GM23338 (cell line): Measurements from ENCODE around the gene GPANK1. TPM values are rescaled to one million over a fixed set of nuclear protein-coding genes. Genes with fewer than 3 reads are reported as not detected.
A peak's percentile ranks its signal among the peaks of the same experiment; 100 is the strongest.

Experiments
- ATAC-seq: fragments of 200-7000 bp; cut with Tn5 transposase; 3 replicates; pipeline ENCODE4 v1.9.1; 2020
- DNase-seq: peaks from one replicate; pipeline ENCODE4 v3.0.0-alpha.2; 2015; ENCODE audit warnings: low spot score
- H2AFZ ChIP-seq: fragments of 200-600 bp; sonication (generic); 2 replicates; pipeline ENCODE4 v1.8.0; 2016; ENCODE audit warnings: antibody characterized with exemption, mild to moderate bottlenecking, moderate library complexity
- H3F3A ChIP-seq: fragments of 200-600 bp; sonication (generic); replicated peaks from 2 replicates; pipeline ENCODE4 v1.8.0; 2017; ENCODE audit warnings: antibody characterized with exemption, mixed run types, low read depth
- H3K27ac ChIP-seq: fragments of 200-600 bp; sonication (generic); 2 replicates; pipeline ENCODE4 v1.6.1; 2016; ENCODE audit warnings: low read depth
- H3K27me3 ChIP-seq: fragments of 200-600 bp; sonication (generic); 2 replicates; pipeline ENCODE4 v1.8.0; 2016; ENCODE audit warnings: mild to moderate bottlenecking, mixed run types, moderate library complexity; ENCODE audit not compliant: insufficient read depth
- H3K36me3 ChIP-seq: fragments of 200-600 bp; sonication (generic); 2 replicates; pipeline ENCODE4 v1.8.0; 2016; ENCODE audit warnings: mild to moderate bottlenecking; ENCODE audit not compliant: insufficient read depth
- H3K4me1 ChIP-seq: fragments of 200-600 bp; sonication (generic); 2 replicates; pipeline ENCODE4 v1.8.0; 2016; ENCODE audit warnings: mild to moderate bottlenecking, moderate library complexity; ENCODE audit not compliant: insufficient read depth
- H3K4me2 ChIP-seq: fragments of 200-600 bp; sonication (generic); 2 replicates; pipeline ENCODE4 v1.7.1; 2017; ENCODE audit warnings: mixed run types
- H3K4me3 ChIP-seq: fragments of 200-600 bp; sonication (generic); 2 replicates; pipeline ENCODE4 v1.6.1; 2016; ENCODE audit warnings: mixed run types
- H3K79me2 ChIP-seq: fragments of 200-600 bp; sonication (generic); replicated peaks from 2 replicates; pipeline ENCODE4 v1.8.0; 2017; ENCODE audit warnings: mild to moderate bottlenecking; ENCODE audit not compliant: insufficient read depth
- H3K9me2 ChIP-seq: fragments of 200-600 bp; sonication (generic); 2 replicates; pipeline ENCODE4 v1.8.0; 2017; ENCODE audit not compliant: insufficient read depth
- H4K20me1 ChIP-seq: fragments of 200-600 bp; sonication (generic); replicated peaks from 2 replicates; pipeline ENCODE4 v1.8.0; 2017; ENCODE audit warnings: mild to moderate bottlenecking; ENCODE audit not compliant: insufficient read depth
- H3K27ac Mint-ChIP-seq: 2 replicates; pipeline ENCODE4 v1.8.0; 2020; ENCODE audit warnings: inconsistent platforms, mild to moderate bottlenecking, moderate library complexity, mixed read lengths
- H3K27me3 Mint-ChIP-seq: 3 replicates; pipeline ENCODE4 v1.8.0; 2022; ENCODE audit warnings: low read depth, mild to moderate bottlenecking, moderate library complexity, mixed read lengths, inconsistent platforms; ENCODE audit not compliant: insufficient read depth, poor library complexity
- H3K36me3 Mint-ChIP-seq: 3 replicates; pipeline ENCODE4 v1.8.0; 2021; ENCODE audit warnings: low read depth, mild to moderate bottlenecking, inconsistent platforms, moderate library complexity, mixed read lengths
- H3K4me1 Mint-ChIP-seq: 3 replicates; pipeline ENCODE4 v1.8.0; 2020; ENCODE audit warnings: mild to moderate bottlenecking, inconsistent platforms, mixed read lengths
- H3K4me3 Mint-ChIP-seq: 3 replicates; pipeline ENCODE4 v1.8.0; 2021; ENCODE audit warnings: moderate library complexity, mild to moderate bottlenecking, inconsistent platforms, mixed read lengths
- H3K9me3 Mint-ChIP-seq: 3 replicates; pipeline ENCODE4 v1.8.0; 2020; ENCODE audit warnings: moderate library complexity, mild to moderate bottlenecking, inconsistent platforms, mixed read lengths
- CREB1 ChIP-seq: fragments of 250-450 bp; sonication (Bioruptor Pico); IDR thresholded peaks from 2 replicates; pipeline ENCODE4 v1.5.0; 2020; ENCODE audit warnings: low read depth, mild to moderate bottlenecking, moderate library complexity
- EZH2 ChIP-seq: fragments of 200-600 bp; sonication (generic); IDR thresholded peaks from one replicate; pipeline ENCODE4 v1.8.0; 2017; ENCODE audit warnings: antibody characterized with exemption, mild to moderate bottlenecking, low read depth; ENCODE audit not compliant: unreplicated experiment
- EZH2phosphoT487 ChIP-seq: fragments of 200-600 bp; sonication (generic); IDR thresholded peaks from one replicate; pipeline ENCODE4 v1.8.1; 2018; ENCODE audit warnings: antibody characterized with exemption; ENCODE audit not compliant: unreplicated experiment
- JUNB ChIP-seq: IDR thresholded peaks from one replicate; pipeline ENCODE4 v1.6.1; 2016; ENCODE audit warnings: antibody characterized with exemption; ENCODE audit not compliant: unreplicated experiment
- NANOG ChIP-seq: IDR thresholded peaks from 2 replicates; pipeline ENCODE4 v1.6.1; 2016; ENCODE audit warnings: antibody characterized with exemption, borderline replicate concordance
- POLR2AphosphoS5 ChIP-seq: IDR thresholded peaks from 2 replicates; pipeline ENCODE4 v1.6.1; 2016; ENCODE audit warnings: antibody characterized with exemption, low read depth
- STAT1 ChIP-seq: IDR thresholded peaks from one replicate; pipeline ENCODE4 v1.6.1; 2016; ENCODE audit warnings: antibody characterized with exemption; ENCODE audit not compliant: unreplicated experiment
- ZNF114 ChIP-seq: fragments of 250-450 bp; sonication (Bioruptor Pico); IDR thresholded peaks from 2 replicates; pipeline ENCODE4 v1.5.0; 2020; ENCODE audit warnings: mild to moderate bottlenecking, moderate library complexity
- ZNF331 ChIP-seq: fragments of 250-450 bp; sonication (Bioruptor Pico); IDR thresholded peaks from 2 replicates; pipeline ENCODE4 v1.5.0; 2020; ENCODE audit warnings: low read depth, mild to moderate bottlenecking, moderate library complexity
- long read RNA-seq: library from polyadenylated mRNA; unstranded; transcript quantifications from one replicate; pipeline ENCODE4 v2.0.0, GENCODE V29; 2020; ENCODE audit not compliant: unreplicated experiment
- polyA plus RNA-seq: library from polyadenylated mRNA; unstranded; fragments of >200 nt; fragmentation: Nextera tagmentation; extraction: Ambion mirVana; gene quantifications from 2 replicates; pipeline ENCODE4 v1.2.1, GENCODE V29; 2016
- total RNA-seq: library from RNA; depleted of rRNA; stranded (reverse); fragments of >200 nt; shearing (Covaris generic); gene quantifications from 2 replicates; pipeline ENCODE4 v1.2.3, GENCODE V29; 2014; rRNA removed
- TF ChIP-seq, protein P1 (sequence below): IDR thresholded peaks from 2 replicates; pipeline ENCODE4 v1.6.1; 2016; ENCODE audit warnings: antibody characterized with exemption
- TF ChIP-seq, protein P2 (sequence below): IDR thresholded peaks from one replicate; pipeline ENCODE4 v1.6.1; 2018; ENCODE audit warnings: antibody characterized with exemption; ENCODE audit not compliant: unreplicated experiment
- TF ChIP-seq, protein P3 (sequence below), 2 experiments: fragments of 200-600 bp in 1 of 2; sonication (generic) in 1 of 2; conservative IDR thresholded peaks; 2 replicates each; pipeline versions ENCODE4 v1.5.1 to v1.6.1; 2016 to 2017; ENCODE audit warnings: antibody characterized with exemption in 2 of 2, low read depth in 2 of 2, mild to moderate bottlenecking in 2 of 2, moderate library complexity in 1 of 2

GPANK1 gene
- total RNA-seq, result 24.6 and 27.1 TPM in 2 replicates
- polyA plus RNA-seq, result 49.2 and 54.0 TPM in 2 replicates
- long read RNA-seq, partial matches to known transcripts, result 21 of 34 reads
- long read RNA-seq, other reads (novel, unspliced or antisense), result 4 of 34 reads

DNA sequence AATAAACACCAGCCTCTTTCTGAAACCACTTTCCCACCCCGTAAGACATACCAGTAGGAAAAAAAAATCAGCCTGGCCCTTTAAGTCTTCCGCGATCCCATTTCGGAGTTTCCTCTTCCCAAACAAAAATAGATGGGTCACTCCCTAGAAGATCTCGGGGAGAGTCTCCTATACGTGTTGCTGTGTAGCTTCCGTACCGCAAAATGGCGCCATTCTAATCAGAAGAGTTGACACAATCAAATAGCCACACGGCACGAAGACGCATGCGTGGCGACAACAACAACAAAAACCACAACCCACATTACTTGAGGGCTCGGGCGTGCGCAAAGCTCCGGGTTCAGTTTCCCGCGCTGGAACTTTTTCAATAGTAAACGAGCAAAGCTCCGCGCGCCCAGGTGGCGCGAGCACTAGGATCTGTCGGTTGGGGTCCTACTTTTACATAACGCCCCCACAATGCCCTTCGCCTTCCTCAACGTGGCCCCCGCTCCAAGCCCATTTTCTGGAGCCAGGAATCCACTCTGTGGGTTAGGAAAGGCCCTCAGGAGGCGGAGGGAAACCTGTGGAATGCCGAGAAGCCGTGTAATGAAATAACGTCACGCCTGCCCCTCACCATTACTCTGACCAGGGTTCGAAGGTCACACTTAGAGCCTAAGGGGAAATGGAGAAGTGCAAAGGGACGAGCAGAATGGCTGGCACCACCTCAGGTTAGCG, at the start of gene GPANK1:
Gene GPANK1 (minus strand): TSS at position 208 of the 711 bp plus-strand sequence. CDS start 519 bp downstream, outside the sequence.
- Mint-ChIP-seq H3K4me3 (peak within 1 kb of the TSS; percentile 93), H3K27me3 (peaks cover 17% of the 10 kb centered on the region)
- peak within 1 kb of the TSS; percentile 89 for H3K4me2 ChIP-seq

DNA sequence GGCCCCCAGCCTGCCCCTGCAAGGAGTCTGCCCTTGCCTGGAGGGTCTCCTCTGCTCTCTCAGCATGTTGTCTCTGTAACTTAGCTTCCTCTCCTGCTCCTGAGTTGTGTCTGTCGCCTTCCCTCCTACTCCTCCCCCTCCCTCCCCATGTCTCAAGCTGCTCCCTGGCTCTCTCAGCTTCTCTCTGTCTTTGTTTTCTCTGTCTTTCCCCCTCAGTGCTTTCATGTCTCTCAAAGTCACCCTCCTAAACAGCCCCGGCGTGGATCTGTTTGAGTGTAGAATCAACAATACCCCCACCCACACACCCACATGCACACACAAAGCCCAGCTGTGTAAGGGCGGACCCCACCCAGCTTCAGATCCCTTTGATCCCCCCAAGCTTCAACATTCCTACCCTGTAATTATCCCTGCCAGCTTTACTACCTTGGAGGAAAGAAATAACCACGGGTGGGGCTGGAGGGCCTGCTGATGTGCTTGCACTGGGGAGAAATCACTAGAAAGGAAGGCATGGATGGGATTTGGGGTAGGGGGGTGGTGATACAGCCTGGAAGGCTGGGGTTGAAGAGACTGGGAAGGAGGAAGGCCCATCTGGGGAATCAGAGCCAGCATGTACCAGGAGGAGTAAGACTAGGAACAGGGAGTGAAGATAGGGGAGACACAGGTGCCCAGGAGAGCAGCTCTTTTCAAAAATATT, 49.3 kb upstream of the GPANK1 start:
- peak overlapping the region; percentile 14; the same call in 1 of the 2 replicates for H3K4me3 ChIP-seq
- no peaks in the 10 kb centered on the region for H3K36me3 ChIP-seq
- Mint-ChIP-seq H3K4me1 (peaks cover 43% of the 10 kb centered on the region), H3K9me3 (no peaks in the 10 kb centered on the region), H3K27me3 (peaks cover 14% of the 10 kb centered on the region), H3K4me3 (no peak overlapping the region; the same call in 2 of the 3 replicates), H3K27ac (peak overlapping the region; percentile 69), H3K36me3 (no peaks in the 10 kb centered on the region; the same call in 2 of the 3 replicates)
- ATAC-seq (peak; percentile 43), DNase-seq (peak; percentile 55)
- peak overlapping the region; percentile 100 for H2AFZ ChIP-seq
- no peaks in the 10 kb centered on the region for H3K9me2 ChIP-seq
- no peaks in the 10 kb centered on the region for H3K27me3 ChIP-seq
- H3F3A ChIP-seq, result no peaks in the 10 kb centered on the region
- peak overlapping the region; percentile 71 for H3K4me2 ChIP-seq
- no peaks in the 10 kb centered on the region for H3K79me2 ChIP-seq
- no peaks in the 10 kb centered on the region for H4K20me1 ChIP-seq
- no peak overlapping the region; the same call in 1 of the 2 replicates for H3K27ac ChIP-seq
- H3K4me1 ChIP-seq, result peaks cover 34% of the 10 kb centered on the region
- TF ChIP-seq EZH2 (no peak), EZH2phosphoT487 (no peak), STAT1 (no peak), NANOG (no peak), JUNB (no peak), CREB1 (CRISPR knock-in tag) (no peak), ZNF331 (CRISPR knock-in tag) (no peak), ZNF114 (CRISPR knock-in tag) (no peak), POLR2AphosphoS5 (no peak)
- TF ChIP-seq, protein P1, sequence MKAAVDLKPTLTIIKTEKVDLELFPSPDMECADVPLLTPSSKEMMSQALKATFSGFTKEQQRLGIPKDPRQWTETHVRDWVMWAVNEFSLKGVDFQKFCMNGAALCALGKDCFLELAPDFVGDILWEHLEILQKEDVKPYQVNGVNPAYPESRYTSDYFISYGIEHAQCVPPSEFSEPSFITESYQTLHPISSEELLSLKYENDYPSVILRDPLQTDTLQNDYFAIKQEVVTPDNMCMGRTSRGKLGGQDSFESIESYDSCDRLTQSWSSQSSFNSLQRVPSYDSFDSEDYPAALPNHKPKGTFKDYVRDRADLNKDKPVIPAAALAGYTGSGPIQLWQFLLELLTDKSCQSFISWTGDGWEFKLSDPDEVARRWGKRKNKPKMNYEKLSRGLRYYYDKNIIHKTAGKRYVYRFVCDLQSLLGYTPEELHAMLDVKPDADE, result no peak
- TF ChIP-seq, protein P2, sequence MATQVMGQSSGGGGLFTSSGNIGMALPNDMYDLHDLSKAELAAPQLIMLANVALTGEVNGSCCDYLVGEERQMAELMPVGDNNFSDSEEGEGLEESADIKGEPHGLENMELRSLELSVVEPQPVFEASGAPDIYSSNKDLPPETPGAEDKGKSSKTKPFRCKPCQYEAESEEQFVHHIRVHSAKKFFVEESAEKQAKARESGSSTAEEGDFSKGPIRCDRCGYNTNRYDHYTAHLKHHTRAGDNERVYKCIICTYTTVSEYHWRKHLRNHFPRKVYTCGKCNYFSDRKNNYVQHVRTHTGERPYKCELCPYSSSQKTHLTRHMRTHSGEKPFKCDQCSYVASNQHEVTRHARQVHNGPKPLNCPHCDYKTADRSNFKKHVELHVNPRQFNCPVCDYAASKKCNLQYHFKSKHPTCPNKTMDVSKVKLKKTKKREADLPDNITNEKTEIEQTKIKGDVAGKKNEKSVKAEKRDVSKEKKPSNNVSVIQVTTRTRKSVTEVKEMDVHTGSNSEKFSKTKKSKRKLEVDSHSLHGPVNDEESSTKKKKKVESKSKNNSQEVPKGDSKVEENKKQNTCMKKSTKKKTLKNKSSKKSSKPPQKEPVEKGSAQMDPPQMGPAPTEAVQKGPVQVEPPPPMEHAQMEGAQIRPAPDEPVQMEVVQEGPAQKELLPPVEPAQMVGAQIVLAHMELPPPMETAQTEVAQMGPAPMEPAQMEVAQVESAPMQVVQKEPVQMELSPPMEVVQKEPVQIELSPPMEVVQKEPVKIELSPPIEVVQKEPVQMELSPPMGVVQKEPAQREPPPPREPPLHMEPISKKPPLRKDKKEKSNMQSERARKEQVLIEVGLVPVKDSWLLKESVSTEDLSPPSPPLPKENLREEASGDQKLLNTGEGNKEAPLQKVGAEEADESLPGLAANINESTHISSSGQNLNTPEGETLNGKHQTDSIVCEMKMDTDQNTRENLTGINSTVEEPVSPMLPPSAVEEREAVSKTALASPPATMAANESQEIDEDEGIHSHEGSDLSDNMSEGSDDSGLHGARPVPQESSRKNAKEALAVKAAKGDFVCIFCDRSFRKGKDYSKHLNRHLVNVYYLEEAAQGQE, result no peak
- TF ChIP-seq, protein P3, sequence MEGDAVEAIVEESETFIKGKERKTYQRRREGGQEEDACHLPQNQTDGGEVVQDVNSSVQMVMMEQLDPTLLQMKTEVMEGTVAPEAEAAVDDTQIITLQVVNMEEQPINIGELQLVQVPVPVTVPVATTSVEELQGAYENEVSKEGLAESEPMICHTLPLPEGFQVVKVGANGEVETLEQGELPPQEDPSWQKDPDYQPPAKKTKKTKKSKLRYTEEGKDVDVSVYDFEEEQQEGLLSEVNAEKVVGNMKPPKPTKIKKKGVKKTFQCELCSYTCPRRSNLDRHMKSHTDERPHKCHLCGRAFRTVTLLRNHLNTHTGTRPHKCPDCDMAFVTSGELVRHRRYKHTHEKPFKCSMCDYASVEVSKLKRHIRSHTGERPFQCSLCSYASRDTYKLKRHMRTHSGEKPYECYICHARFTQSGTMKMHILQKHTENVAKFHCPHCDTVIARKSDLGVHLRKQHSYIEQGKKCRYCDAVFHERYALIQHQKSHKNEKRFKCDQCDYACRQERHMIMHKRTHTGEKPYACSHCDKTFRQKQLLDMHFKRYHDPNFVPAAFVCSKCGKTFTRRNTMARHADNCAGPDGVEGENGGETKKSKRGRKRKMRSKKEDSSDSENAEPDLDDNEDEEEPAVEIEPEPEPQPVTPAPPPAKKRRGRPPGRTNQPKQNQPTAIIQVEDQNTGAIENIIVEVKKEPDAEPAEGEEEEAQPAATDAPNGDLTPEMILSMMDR (conservative IDR thresholded peaks at IDR 0.05; ENCODE audit: low read depth in 2 of 2), result no peak

More for the DNA sequence above, at the start of gene GPANK1:
- Histone ChIP-seq H4K20me1 (peaks cover 12% of the 10 kb centered on the region), H3K9me2 (no peaks in the 10 kb centered on the region), H3K27me3 (no peaks in the 10 kb centered on the region), H3K4me1 (peaks cover 25% of the 10 kb centered on the region), H3K79me2 (peaks cover 51% of the 10 kb centered on the region), H3K4me3 (peak within 1 kb of the TSS; percentile 97), H3K27ac (peak within 1 kb of the TSS; percentile 94), H2AFZ (peak within 1 kb of the TSS; percentile 1; the same call in 1 of the 2 replicates), H3F3A (peaks cover 21% of the 10 kb centered on the region; the same call in 1 of the 2 replicates), H3K36me3 (peaks cover 41% of the 10 kb centered on the region)
- Mint-ChIP-seq H3K4me1 (peaks cover 35% of the 10 kb centered on the region), H3K36me3 (peaks cover 77% of the 10 kb centered on the region), H3K27ac (peak within 1 kb of the TSS; percentile 98), H3K9me3 (no peaks in the 10 kb centered on the region; the same call in 2 of the 3 replicates)
- DNase-seq (peak; percentile 88), ATAC-seq (peak; percentile 32)
- no peak for TF ChIP-seq NANOG
- TF ChIP-seq, protein P1, result peak; percentile 40; the same call in 1 of the 2 replicates
- TF ChIP-seq POLR2AphosphoS5, result peak; percentile 51
